HEK293T (cell line): Measurements from ENCODE around the gene OXCT1.
"Not testable (repeated sequence)": the region's sequence is repeated elsewhere in the genome, so short reads cannot be mapped to it uniquely, and the experiment has no call there.

Source experiments
- CTCF ChIA-PET: fragments of 350-600 bp; formaldehyde crosslinking; extraction: SDS; loops from one replicate; lab custom pipeline; 2021; ENCODE audit warnings: antibody characterized with exemption, inconsistent platforms; lab: Yijun Ruan, JAX
- POLR2A ChIA-PET: fragments of 350-600 bp; formaldehyde crosslinking; extraction: SDS; loops from one replicate; lab custom pipeline; 2020; ENCODE audit warnings: antibody characterized with exemption, inconsistent platforms; lab: Yijun Ruan, JAX
- DNase-seq: peaks from one replicate; pipeline ENCODE4 v3.0.0; 2012; ENCODE audit warnings: mixed read lengths; ENCODE audit errors: extremely low spot score
- ARNT ChIP-seq: fragments of 450-650 bp; IDR thresholded peaks from 2 replicates; pipeline ENCODE4 v1.6.1; 2017; ENCODE audit warnings: mild to moderate bottlenecking
- BHLHE40 ChIP-seq: fragments of 450-650 bp; IDR thresholded peaks from 2 replicates; pipeline ENCODE4 v1.6.1; 2016; ENCODE audit warnings: mild to moderate bottlenecking, moderate library complexity, borderline replicate concordance
- CTBP1 ChIP-seq: fragments of 450-650 bp; IDR thresholded peaks from 2 replicates; pipeline ENCODE4 v1.6.1; 2016; ENCODE audit warnings: borderline replicate concordance
- ELF4 ChIP-seq: fragments of 450-650 bp; IDR thresholded peaks from 2 replicates; pipeline ENCODE4 v1.6.1; 2017; ENCODE audit warnings: antibody characterized with exemption
- FOXA1 ChIP-seq: fragments of 450-650 bp; IDR thresholded peaks from 2 replicates; pipeline ENCODE4 v1.6.1; 2016; ENCODE audit warnings: mild to moderate bottlenecking
- FOXK2 ChIP-seq: fragments of 450-650 bp; IDR thresholded peaks from 2 replicates; pipeline ENCODE4 v1.6.1; 2016; ENCODE audit warnings: mild to moderate bottlenecking
- FOXM1 ChIP-seq: fragments of 450-650 bp; IDR thresholded peaks from 2 replicates; pipeline ENCODE4 v1.6.1; 2017; ENCODE audit warnings: mild to moderate bottlenecking, borderline replicate concordance
- HDGF ChIP-seq: fragments of 450-650 bp; IDR thresholded peaks from 2 replicates; pipeline ENCODE4 v1.6.1; 2017; ENCODE audit warnings: antibody characterized with exemption, borderline replicate concordance
- L3MBTL2 ChIP-seq: fragments of 450-650 bp; conservative IDR thresholded peaks from 2 replicates; pipeline ENCODE4 v1.6.1; 2016; ENCODE audit warnings: mild to moderate bottlenecking
- LEF1 ChIP-seq: fragments of 450-650 bp; IDR thresholded peaks from 2 replicates; pipeline ENCODE4 v1.6.1; 2017; ENCODE audit warnings: mild to moderate bottlenecking, borderline replicate concordance
- NFRKB ChIP-seq: fragments of 450-650 bp; IDR thresholded peaks from 2 replicates; pipeline ENCODE4 v1.6.1; 2016; ENCODE audit warnings: mild to moderate bottlenecking, moderate library complexity
- PKNOX1 ChIP-seq: fragments of 450-650 bp; IDR thresholded peaks from 2 replicates; pipeline ENCODE4 v1.6.1; 2016
- SP1 ChIP-seq: fragments of 450-650 bp; IDR thresholded peaks from 2 replicates; pipeline ENCODE4 v1.6.1; 2017
- SUZ12 ChIP-seq: fragments of 450-650 bp; IDR thresholded peaks from 2 replicates; pipeline ENCODE4 v1.6.1; 2016; ENCODE audit warnings: mild to moderate bottlenecking
- TARDBP ChIP-seq: fragments of 450-650 bp; IDR thresholded peaks from 2 replicates; pipeline ENCODE4 v1.6.1; 2016
- ZNF384 ChIP-seq: fragments of 450-650 bp; IDR thresholded peaks from 2 replicates; pipeline ENCODE4 v1.6.1; 2016

OXCT1 gene

DNA sequence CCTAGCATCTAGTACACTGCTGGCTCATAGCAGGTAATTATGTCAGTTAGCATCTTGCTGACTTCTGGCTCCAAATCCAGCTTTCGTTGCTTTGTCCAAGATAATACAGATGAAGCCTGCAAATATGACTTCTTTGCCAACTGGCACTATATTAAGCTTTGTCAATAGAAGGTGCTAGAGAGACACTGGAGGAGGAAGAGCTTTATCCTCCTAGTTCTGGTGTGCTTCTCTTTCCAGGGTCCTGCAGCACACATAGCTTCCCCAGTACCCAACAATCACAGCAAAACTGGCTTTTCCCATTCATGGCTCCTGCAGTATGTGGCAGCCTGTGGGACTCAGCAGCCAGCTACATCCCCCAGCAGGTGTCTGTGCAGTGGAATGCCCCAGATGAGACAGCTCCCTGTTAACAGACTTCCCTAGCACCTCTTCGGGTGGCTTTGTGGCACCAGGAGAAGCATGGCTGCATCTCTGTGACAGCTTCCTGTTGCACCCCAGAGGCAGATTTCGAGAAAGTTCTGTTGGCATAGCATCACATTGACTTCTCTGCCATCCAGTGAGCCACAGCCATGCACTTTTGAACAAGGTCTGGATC lies 147.8 kb downstream of the OXCT1 start:
- TF ChIP-seq ARNT (no peak), L3MBTL2 (no peak), SP1 (no peak), FOXK2 (no peak), ELF4 (no peak), TARDBP (no peak), BHLHE40 (no peak), NFRKB (no peak), FOXA1 (no peak), LEF1 (no peak), FOXM1 (no peak), CTBP1 (no peak), HDGF (no peak), PKNOX1 (no peak), SUZ12 (no peak), ZNF384 (no peak)
- no peak for DNase-seq
- POLR2A ChIA-PET: no interaction called here
- CTCF ChIA-PET: interaction anchor here (0.8 kb wide), 1 partner anchor 1009 kb away, joined by 4 read pairs; no protein-coding TSS in a partner anchor

- no peak for DNase-seq
- CTCF ChIA-PET: no interaction called here
- TF ChIP-seq ZNF384 (no peak), ELF4 (no peak), LEF1 (no peak), L3MBTL2 (no peak), CTBP1 (no peak), SP1 (no peak), SUZ12 (no peak), BHLHE40 (no peak), ARNT (no peak), NFRKB (no peak), PKNOX1 (no peak), FOXA1 (no peak), HDGF (no peak), TARDBP (no peak), FOXK2 (no peak), FOXM1 (no peak)
- POLR2A ChIA-PET: no interaction called here
These were observed 148.7 kb downstream of the OXCT1 start for GRCh38 chr5:41721516-41721915.

DNA sequence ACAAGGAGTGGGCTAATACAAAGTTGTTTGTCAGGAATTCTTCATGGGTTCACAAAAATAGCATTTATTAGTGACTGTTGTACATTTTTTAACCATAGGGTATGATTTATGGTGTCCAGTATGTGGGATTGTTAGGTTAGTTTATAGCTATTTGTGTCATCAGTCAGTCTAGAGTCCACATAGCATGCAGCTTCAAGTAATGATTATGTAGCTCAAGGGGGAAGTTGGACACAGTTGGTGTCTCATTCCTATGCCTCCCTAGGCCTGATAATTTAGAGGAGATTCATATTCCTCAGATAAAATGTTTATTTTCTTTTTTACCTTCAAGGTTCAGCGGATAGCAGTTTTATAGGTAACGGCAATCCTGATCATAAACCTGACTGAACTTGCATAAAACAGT lies 153.8 kb downstream of the OXCT1 start:
- POLR2A ChIA-PET: no interaction called here
- TF ChIP-seq ELF4: no peak
- no peak for TF ChIP-seq SP1
- no peak for TF ChIP-seq CTBP1
- TF ChIP-seq TARDBP: no peak
- no peak for TF ChIP-seq FOXK2
- TF ChIP-seq HDGF: no peak
- no peak for DNase-seq
- CTCF ChIA-PET: no interaction called here

DNA sequence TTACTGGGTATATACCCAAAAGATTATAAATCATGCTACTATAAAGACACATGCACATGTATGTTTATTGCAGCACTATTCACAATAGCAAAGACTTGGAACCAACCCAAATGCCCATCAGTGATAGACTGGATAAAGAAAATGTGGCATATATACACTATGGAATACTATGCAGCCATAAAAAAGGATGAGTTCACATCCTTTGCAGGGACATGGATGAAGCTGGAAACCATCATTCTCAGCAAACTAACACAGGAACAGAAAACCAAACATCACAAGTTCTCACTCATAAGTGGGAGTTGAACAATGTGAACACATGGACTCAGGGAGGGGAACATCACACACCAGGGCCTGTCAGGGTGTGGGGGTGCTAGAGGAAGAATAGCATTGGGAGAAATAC lies 155.8 kb downstream of the OXCT1 start:
- POLR2A ChIA-PET, DNase-seq, CTCF ChIA-PET: not testable (repeated sequence)

DNA sequence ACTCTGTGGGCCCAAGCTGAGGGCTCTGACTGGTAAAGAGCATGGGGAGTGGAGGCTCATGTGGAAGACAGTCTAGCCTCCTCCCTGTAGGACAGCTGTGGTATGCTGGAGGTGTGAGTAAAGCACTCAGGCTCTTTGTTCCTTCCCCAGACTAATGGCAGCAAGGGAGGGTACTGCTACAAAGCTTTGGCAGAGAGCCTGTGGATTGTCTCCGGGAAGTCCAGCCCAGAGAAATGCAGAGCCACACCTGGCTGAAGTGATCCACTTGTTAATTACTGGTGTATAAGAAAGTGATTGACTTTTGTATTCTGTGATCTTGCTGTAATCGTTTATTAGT lies 161.7 kb downstream of the OXCT1 start:
- ChIA-PET CTCF (no interaction called here), POLR2A (no interaction called here)
- DNase-seq: no peak
- TF ChIP-seq ARNT (no peak), FOXK2 (no peak), FOXM1 (no peak), BHLHE40 (no peak), PKNOX1 (no peak), HDGF (no peak), LEF1 (no peak), SUZ12 (no peak), CTBP1 (no peak), FOXA1 (no peak), SP1 (no peak), L3MBTL2 (no peak), ELF4 (no peak), NFRKB (no peak), TARDBP (no peak), ZNF384 (no peak)

GRCh38 chr5:41707853-41708603 lies 162.2 kb downstream of the OXCT1 start:
- DNase-seq: peak; percentile 18

More at GRCh38 chr5:41707853-41708603, 162.2 kb downstream of the OXCT1 start:
- CTCF ChIA-PET: interaction anchor here (0.9 kb wide), 1 partner anchor 136 kb away, joined by 5 read pairs; no protein-coding TSS in a partner anchor
- POLR2A ChIA-PET: no interaction called here
- TF ChIP-seq L3MBTL2 (no peak), ARNT (no peak), PKNOX1 (0 out of 2 replicates have a peak, but pooled peaks have one; percentile 8)
